ENCODE results near the gene ELK1. TPM values are rescaled to one million over a fixed set of nuclear protein-coding genes. Genes with fewer than 3 reads are reported as not detected.

The ELK1 gene
- total RNA-seq, 2 donors from 2014 or later: 30.8 to 37.0 TPM

Small RNAs within 50 kb of the gene (microRNA-seq; reads per million reads assigned to microRNA genes)
- not detected for gene MIR4769 (ENCODE audit: borderline microRNAs expressed)

Other genes starting within 250 kb of the ELK1 start
- 1 to 10 TPM; 2.9 to 5.6 TPM for gene ZNF41, start 167.3 kb downstream of the ELK1 start, total RNA-seq
- 10 to 100 TPM; 47.7 to 48.7 TPM for gene ARAF, start 89.4 kb downstream of the ELK1 start, total RNA-seq
- 10 to 100 TPM; 63.5 to 74.8 TPM for gene TIMP1, start 68.1 kb downstream of the ELK1 start, total RNA-seq
- 1 to 10 TPM; 4.9 to 5.3 TPM for gene SYN1, start 30.7 kb downstream of the ELK1 start, total RNA-seq
- 1 to 10 TPM; 3.2 to 4.6 TPM for gene CFP, start 20.6 kb downstream of the ELK1 start, total RNA-seq
- gene UXT, start 8.6 kb upstream of the ELK1 start, total RNA-seq: 10 to 100 TPM; 83.7 to 99.9 TPM
- gene ZNF81, start 186.3 kb upstream of the ELK1 start, total RNA-seq: 10 to 100 TPM in 1 of 2 donors, 1 to 10 TPM in 1; 9.8 to 12.6 TPM

Data from endodermal cell (in vitro differentiated cells).